Cardiac fibroblast (primary cell): ENCODE data around the gene SHANK3.

Source experiments
- DNase-seq, 2 donors: peaks; one replicate each; pipeline versions ENCODE4 v3.0.0 to v3.0.0-alpha.2; 2010; ENCODE audit warnings: low read depth in 2 of 2
- H3K4me3 ChIP-seq, 2 donors: replicated peaks in 1 of 2; 1 replicate in 1 of 2; 2 replicates in 1 of 2; pipeline ENCODE4 v1.5.1; 2011; ENCODE audit warnings: low read depth in 2 of 2, low read length in 2 of 2, mild to moderate bottlenecking in 2 of 2, moderate library complexity in 1 of 2
- CTCF ChIP-seq: IDR thresholded peaks from one replicate; pipeline ENCODE4 v1.5.1; 2011; ENCODE audit warnings: low read depth, mild to moderate bottlenecking, low read length, inconsistent platforms

The SHANK3 gene

GRCh38 chr22:50718352-50718709, 45.7 kb downstream of the SHANK3 start:
- TF ChIP-seq CTCF, result no peak
- no peak for DNase-seq
- no peak overlapping the region for H3K4me3 ChIP-seq

- DNase-seq, result no peak
- H3K4me3 ChIP-seq, result no peak overlapping the region
- TF ChIP-seq CTCF, result no peak
Measured at GRCh38 chr22:50719814-50720300, 47.2 kb downstream of the SHANK3 start.

- no peak for DNase-seq
- TF ChIP-seq CTCF, result no peak
- H3K4me3 ChIP-seq, result no peak overlapping the region
Measured at GRCh38 chr22:50720301-50721256, 48.0 kb downstream of the SHANK3 start.

GRCh38 chr22:50721257-50721844, 48.7 kb downstream of the SHANK3 start:
- TF ChIP-seq CTCF, result no peak
- H3K4me3 ChIP-seq, result no peak overlapping the region
- no peak for DNase-seq

- no peak overlapping the region for H3K4me3 ChIP-seq
- TF ChIP-seq CTCF, result no peak
- DNase-seq, result no peak
Measured at GRCh38 chr22:50722048-50722701, 49.6 kb downstream of the SHANK3 start.
